GM19467 (cell line): Measurements from ENCODE around the gene FAIM.
"Not testable (repeated sequence)": the region's sequence is repeated elsewhere in the genome, so short reads cannot be mapped to it uniquely, and the experiment has no call there.

ENCODE experiments used
- ATAC-seq: cut with Tn5 transposase; IDR thresholded peaks from one replicate; pipeline ENCODE4 v1.9.1; 2021; ENCODE audit warnings: mild to moderate bottlenecking, moderate library complexity; ENCODE audit not compliant: unreplicated experiment

Gene FAIM

DNA sequence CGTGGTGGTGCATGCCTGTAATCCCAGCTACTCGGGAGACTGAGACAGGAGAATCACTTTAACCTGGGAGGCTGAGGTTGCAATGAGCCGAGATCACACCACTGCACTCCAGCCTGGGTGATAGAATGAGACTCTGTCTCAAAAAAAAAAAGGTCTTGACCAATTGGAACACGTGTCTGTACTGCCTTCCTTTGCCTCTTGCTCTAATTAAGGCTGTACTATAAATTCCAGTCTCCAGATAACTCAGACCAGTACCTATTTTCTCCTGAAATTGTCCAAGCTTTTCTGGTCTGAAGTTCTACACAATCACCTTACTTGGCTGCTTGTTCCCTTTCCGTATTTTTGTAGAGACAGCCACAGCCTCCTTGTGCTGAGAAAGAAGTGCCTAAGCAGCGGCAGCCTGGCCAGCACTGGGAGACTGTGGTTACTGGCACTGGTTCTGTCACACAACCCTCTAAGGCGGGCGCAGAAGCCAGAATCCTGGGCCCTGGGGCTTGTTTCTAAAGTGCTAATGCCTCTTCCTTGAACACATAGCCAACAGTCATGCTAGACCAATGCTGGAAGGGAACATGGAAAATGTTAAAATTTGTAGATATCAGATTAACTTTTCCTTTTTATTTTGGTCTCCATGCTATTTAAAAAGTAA lies 8.3 kb upstream of the FAIM start:
- no peak for ATAC-seq

- not testable (repeated sequence) for ATAC-seq
These were observed 6.9 kb upstream of the FAIM start for GRCh38 chr3:138601661-138602060.

DNA sequence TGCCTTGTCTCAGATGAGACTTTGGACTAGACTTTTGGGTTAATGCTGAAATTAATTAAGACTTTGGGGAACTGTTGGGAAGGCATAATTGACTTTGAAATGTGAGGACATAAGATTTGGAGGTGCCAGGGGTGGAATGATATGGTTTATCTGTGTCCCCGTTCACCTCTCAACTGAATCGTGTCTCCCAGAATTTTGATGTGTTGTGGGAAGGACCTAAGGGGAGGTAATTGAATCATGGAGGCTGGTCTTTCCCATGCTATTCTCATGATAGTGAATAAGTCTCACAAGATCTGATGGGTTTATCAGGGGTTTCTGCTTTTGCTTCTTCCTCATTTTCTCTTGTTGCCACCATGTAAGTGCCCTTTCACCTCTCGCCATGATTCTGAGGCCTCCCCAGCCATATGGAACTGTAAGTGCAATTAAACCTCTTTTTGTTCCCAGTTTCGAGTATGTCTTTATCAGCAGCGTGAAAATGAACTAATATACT lies 4.4 kb upstream of the FAIM start:
- not testable (repeated sequence) for ATAC-seq

DNA sequence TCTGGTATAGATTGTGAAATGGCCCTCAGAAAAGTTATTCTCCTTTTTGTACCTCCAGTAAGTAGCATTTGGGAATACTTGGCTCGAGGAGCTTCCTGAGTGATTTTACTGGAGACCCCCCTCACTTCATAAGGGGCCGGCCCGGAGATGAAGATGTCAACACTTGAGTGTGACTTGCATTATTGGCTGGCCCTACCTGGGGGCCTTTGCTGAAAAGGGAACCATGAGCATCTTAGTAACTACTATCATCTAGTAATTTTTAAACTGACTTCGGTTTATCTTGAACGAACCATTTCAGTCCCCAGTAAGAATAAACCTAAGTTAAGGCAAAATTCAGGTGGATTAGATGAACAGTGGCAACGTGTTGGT lies 1.3 kb downstream of the FAIM start:
- no peak for ATAC-seq

DNA sequence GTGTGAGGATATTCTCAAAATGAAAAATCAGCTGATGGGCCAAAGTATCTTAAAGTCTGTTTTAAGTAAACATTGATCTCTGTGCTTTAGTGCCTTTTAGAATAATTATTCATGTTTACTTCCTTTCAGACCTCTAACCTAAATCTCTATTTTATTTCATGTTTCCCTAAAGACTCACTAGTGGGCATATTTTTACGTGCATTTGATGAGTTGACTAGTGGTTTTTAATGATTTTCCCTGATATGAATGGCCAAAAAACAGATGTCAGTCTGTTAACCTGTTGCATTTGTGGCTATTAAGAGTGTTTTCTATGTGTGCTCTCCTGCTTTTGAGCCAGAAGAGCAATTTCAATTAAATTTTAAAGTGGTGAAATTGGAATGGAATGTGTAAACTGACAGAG lies 6.9 kb downstream of the FAIM start:
- no peak for ATAC-seq

DNA sequence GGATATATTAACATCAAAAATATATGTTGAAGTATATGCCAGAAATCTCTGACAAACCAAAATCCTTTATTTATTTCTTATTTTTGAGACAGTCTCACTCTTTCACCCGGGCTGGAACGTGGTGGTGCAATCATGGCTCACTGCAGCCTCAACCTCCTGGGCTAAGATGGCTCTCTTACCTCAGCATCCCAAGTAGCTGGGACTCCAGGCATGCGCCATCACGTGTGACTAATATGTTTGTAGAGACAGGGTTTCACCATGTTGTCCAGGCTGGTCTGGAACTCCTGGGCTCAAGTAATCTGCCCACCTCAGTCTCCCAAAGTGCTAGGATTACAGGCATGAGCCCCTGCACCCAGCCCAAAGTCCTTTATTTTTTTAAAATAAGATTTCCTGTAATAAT lies 11.9 kb downstream of the FAIM start:
- ATAC-seq: no peak

GRCh38 chr3:138624518-138624917 lies 15.9 kb downstream of the FAIM start:
- no peak for ATAC-seq

DNA sequence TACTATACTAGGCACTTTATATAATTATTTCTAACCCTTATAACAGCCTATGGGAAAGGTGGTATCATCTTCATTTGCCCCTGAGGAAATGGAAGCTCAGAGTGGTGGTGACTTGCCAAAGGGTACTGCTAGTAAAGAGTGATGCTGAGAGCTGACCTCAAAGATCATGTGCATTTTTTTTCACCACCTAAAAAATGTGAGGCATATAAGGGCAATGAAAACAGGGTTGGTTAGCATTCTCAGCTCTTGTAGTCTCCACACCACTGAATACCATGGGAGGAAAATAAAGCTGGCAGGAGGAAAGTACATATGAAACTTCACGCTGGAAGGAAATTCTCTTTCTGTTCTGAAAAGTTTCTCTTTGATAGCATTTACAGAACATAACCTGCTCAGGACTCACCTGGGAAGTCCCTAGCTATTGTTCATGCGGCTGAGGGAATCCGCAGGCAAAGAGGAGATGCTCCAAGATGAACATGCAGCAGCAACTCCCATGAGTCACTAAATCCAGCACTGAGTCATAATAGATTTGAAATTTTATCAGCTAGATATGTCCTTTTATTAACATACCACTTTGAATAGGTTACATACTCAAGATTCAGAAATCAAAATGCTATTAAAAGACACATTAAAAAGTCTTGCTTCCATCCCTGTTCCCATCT lies 17.3 kb downstream of the FAIM start:
- ATAC-seq: no peak

DNA sequence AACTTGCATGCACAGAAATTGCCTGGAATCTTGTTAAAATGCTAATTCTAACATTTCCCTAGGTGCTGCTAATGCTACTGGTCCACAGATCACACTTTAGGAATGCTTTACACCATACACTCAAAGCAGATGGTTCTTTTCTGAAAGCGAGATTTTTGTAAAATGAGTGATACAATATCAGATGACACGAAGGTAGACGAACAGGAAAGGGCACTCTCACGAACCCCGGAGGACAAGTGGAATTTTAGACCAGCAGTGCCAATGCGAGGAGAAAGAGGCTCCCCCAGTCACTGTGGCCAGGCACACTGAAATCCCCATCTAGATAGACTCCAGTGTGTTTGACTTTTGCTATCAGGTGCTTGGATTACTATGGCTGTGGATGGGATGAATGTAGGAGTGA lies 21.0 kb downstream of the FAIM start:
- ATAC-seq: no peak

GRCh38 chr3:138638641-138639040 lies 30.1 kb downstream of the FAIM start:
- no peak for ATAC-seq

DNA sequence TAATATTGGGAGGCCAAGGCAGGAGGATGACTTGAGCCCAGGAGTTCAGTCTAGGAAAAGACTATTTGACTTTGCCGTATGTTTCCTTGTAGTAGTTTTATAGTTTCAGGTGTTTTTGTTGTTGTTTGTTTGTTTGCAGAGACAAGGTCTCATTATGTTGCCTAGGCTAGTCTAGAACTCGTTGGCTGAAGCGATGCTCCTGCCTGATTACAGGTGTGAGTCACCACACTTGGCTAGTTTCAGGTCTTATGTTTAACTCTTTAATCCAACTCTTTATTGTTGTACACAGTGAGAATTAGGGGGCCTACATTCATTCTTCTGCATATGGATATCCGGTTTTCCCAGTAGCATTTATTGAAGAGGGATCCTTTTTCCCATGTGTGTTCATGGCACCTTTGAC lies 32.0 kb downstream of the FAIM start:
- ATAC-seq: no peak

GRCh38 chr3:138642226-138642926 lies 33.8 kb downstream of the FAIM start:
- ATAC-seq: no peak

DNA sequence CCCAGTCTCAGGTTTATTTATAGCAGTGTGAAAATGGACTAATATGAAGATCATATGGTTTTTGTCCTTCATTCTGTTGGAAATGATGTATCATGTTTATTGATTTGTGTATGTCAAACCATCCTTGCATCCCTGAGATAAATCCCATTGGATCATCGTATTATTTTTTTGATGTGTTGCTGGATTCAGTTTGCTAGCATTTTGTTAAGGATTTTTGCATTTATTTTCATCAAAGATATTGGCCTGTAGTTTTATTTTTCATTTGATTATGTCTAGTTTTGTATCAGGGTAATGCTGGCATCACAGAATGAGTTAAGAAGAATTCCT lies 34.3 kb downstream of the FAIM start:
- ATAC-seq: no peak

GRCh38 chr3:138646008-138646407 lies 37.4 kb downstream of the FAIM start:
- no peak for ATAC-seq

DNA sequence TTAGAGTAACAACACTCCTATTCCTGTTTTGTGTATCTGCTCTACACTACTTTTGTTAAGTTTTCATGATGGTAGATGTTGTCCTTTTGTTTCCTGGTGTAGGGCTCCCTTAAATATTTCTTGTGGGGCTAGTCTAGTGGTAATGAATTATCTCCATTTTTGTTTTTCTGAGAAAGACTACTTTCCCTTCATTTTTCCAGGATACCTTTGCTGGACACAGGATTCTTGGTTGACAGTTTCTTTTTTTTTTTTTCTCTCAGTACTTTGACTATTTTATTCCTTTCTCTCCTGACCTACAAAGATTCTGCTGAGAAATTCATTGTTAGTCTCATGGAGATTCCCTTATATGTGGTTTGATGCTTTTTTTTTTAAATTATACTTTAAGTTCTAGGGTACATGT lies 37.9 kb downstream of the FAIM start:
- ATAC-seq: no peak

- ATAC-seq: no peak
These were observed 40.6 kb downstream of the FAIM start for GRCh38 chr3:138649134-138649533.

GRCh38 chr3:138653567-138653966 lies 45.0 kb downstream of the FAIM start:
- no peak for ATAC-seq

DNA sequence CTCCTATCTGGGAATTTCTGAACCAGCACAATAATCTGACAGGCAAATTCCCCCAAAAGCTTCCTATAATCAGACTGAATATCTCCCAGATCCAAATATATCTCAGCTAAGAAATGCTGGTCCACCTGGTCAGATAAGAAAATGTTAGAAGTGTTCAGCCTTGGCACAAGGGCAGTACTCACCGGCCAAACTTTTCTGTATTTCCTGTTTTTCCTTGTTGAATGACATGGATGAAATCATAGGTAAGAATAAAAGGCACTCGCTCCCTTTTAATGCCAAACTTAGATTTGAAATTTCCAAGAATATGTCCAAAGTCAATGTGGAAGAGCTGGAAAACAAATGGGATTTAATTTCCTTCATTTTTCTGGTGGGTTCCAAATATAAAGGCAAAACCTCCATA lies 48.9 kb downstream of the FAIM start:
- no peak for ATAC-seq

GRCh38 chr3:138668107-138668506 lies 59.5 kb downstream of the FAIM start:
- ATAC-seq: no peak

- no peak for ATAC-seq
These were observed 61.8 kb downstream of the FAIM start for GRCh38 chr3:138670407-138670806.

- no peak for ATAC-seq
These were observed 65.3 kb downstream of the FAIM start for GRCh38 chr3:138673641-138674530.
